Epithelial cell of prostate (primary cell): ENCODE measurements around the gene PGM5.

Experiments
- DNase-seq: peaks from one replicate; pipeline ENCODE4 v3.0.0-alpha.2; 2011; ENCODE audit warnings: low read depth, low spot score
- H3K27ac ChIP-seq: fragments of 450-650 bp; 2 replicates; pipeline ENCODE4 v1.5.1; 2017; ENCODE audit warnings: mild to moderate bottlenecking

Gene PGM5

GRCh38 chr9:68489646-68490045 is 133.2 kb downstream of the PGM5 start:
- no peak for DNase-seq
- H3K27ac ChIP-seq: no peak overlapping the region

GRCh38 chr9:68492806-68493205 is 136.4 kb downstream of the PGM5 start:
- no peak for DNase-seq
- H3K27ac ChIP-seq: no peak overlapping the region

- H3K27ac ChIP-seq: no peak overlapping the region
- no peak for DNase-seq
Measured at GRCh38 chr9:68493541-68493940, 137.1 kb downstream of the PGM5 start.

GRCh38 chr9:68493958-68494577 is 137.7 kb downstream of the PGM5 start:
- no peak overlapping the region for H3K27ac ChIP-seq
- no peak for DNase-seq

GRCh38 chr9:68495247-68495646 is 138.8 kb downstream of the PGM5 start:
- H3K27ac ChIP-seq: no peak overlapping the region

GRCh38 chr9:68496356-68496755 is 139.9 kb downstream of the PGM5 start:
- DNase-seq: no peak
- H3K27ac ChIP-seq: no peak overlapping the region

More at GRCh38 chr9:68495247-68495646, 138.8 kb downstream of the PGM5 start:
- no peak for DNase-seq

GRCh38 chr9:68497629-68498028 is 141.2 kb downstream of the PGM5 start:
- H3K27ac ChIP-seq: no peak overlapping the region
- no peak for DNase-seq

GRCh38 chr9:68498816-68499215 is 142.4 kb downstream of the PGM5 start:
- no peak overlapping the region for H3K27ac ChIP-seq
- DNase-seq: no peak

- DNase-seq: no peak
- H3K27ac ChIP-seq: peak overlapping the region; percentile 37
Measured at GRCh38 chr9:68500457-68501381, 144.3 kb downstream of the PGM5 start.

GRCh38 chr9:68502279-68502678 is 145.9 kb downstream of the PGM5 start:
- no peak for DNase-seq
- no peak overlapping the region for H3K27ac ChIP-seq

GRCh38 chr9:68505681-68506409 is 149.4 kb downstream of the PGM5 start:
- no peak for DNase-seq
- H3K27ac ChIP-seq: no peak overlapping the region

- DNase-seq: no peak
- no peak overlapping the region for H3K27ac ChIP-seq
Measured at GRCh38 chr9:68506551-68506950, 150.1 kb downstream of the PGM5 start.

GRCh38 chr9:68507130-68507805 is 150.9 kb downstream of the PGM5 start:
- no peak for DNase-seq
- no peak overlapping the region for H3K27ac ChIP-seq

- no peak overlapping the region for H3K27ac ChIP-seq
- no peak for DNase-seq
Measured at GRCh38 chr9:68507806-68508145, 151.4 kb downstream of the PGM5 start.

- no peak overlapping the region for H3K27ac ChIP-seq
- no peak for DNase-seq
Measured at GRCh38 chr9:68508547-68508946, 152.1 kb downstream of the PGM5 start.

- no peak for DNase-seq
- H3K27ac ChIP-seq: no peak overlapping the region
Measured at GRCh38 chr9:68509689-68510088, 153.3 kb downstream of the PGM5 start.

- DNase-seq: no peak
- H3K27ac ChIP-seq: no peak overlapping the region
Measured at GRCh38 chr9:68513385-68513784, 157.0 kb downstream of the PGM5 start.

GRCh38 chr9:68513981-68514380 is 157.6 kb downstream of the PGM5 start:
- no peak for DNase-seq
- no peak overlapping the region for H3K27ac ChIP-seq

GRCh38 chr9:68515326-68516017 is 159.1 kb downstream of the PGM5 start:
- DNase-seq: peak; percentile 18
- no peak overlapping the region for H3K27ac ChIP-seq

GRCh38 chr9:68522131-68522530 is 165.7 kb downstream of the PGM5 start:
- DNase-seq: no peak
- no peak overlapping the region for H3K27ac ChIP-seq
